Hepatocyte (in vitro differentiated cells): Measurements from ENCODE around the gene DOCK7. TPM values are rescaled to one million over a fixed set of nuclear protein-coding genes. Genes with fewer than 3 reads are reported as not detected.

ENCODE experiments used
- DNase-seq: peaks from one replicate; pipeline ENCODE4 v3.0.0-alpha.2; 2016; ENCODE audit warnings: low spot score
- H2AFZ ChIP-seq: fragments of 200-600 bp; sonication (generic); 2 replicates; pipeline ENCODE4 v1.6.0; 2016; ENCODE audit warnings: antibody characterized with exemption, mild to moderate bottlenecking
- H3K27ac ChIP-seq: fragments of 200-600 bp; sonication (generic); 2 replicates; pipeline ENCODE4 v1.5.1; 2016; ENCODE audit warnings: mild to moderate bottlenecking
- H3K27me3 ChIP-seq: fragments of 200-600 bp; sonication (generic); 2 replicates; pipeline ENCODE4 v1.6.1; 2016
- H3K36me3 ChIP-seq: fragments of 200-600 bp; sonication (generic); replicated peaks from 2 replicates; pipeline ENCODE4 v1.5.1; 2016; ENCODE audit warnings: low read depth; ENCODE audit not compliant: insufficient read depth
- H3K4me1 ChIP-seq: fragments of 200-600 bp; sonication (generic); 2 replicates; pipeline ENCODE4 v1.5.1; 2016; ENCODE audit warnings: mild to moderate bottlenecking, moderate library complexity; ENCODE audit not compliant: insufficient read depth
- H3K4me2 ChIP-seq: fragments of 200-600 bp; sonication (generic); 2 replicates; pipeline ENCODE4 v1.6.0; 2016
- H3K4me3 ChIP-seq: fragments of 200-600 bp; sonication (generic); 2 replicates; pipeline ENCODE4 v1.5.1; 2016; ENCODE audit warnings: mild to moderate bottlenecking
- H3K79me2 ChIP-seq: fragments of 200-600 bp; sonication (generic); 2 replicates; pipeline ENCODE4 v1.6.0; 2017; ENCODE audit warnings: mild to moderate bottlenecking
- H3K9me2 ChIP-seq: fragments of 200-600 bp; sonication (generic); replicated peaks from 2 replicates; pipeline ENCODE4 v1.6.0; 2017; ENCODE audit warnings: mild to moderate bottlenecking; ENCODE audit not compliant: insufficient read depth
- H3K9me3 ChIP-seq: fragments of 200-600 bp; sonication (generic); 2 replicates; pipeline ENCODE4 v1.5.1; 2016; ENCODE audit warnings: low read depth, mild to moderate bottlenecking
- H4K20me1 ChIP-seq: fragments of 200-600 bp; sonication (generic); 2 replicates; pipeline ENCODE4 v1.6.0; 2016; ENCODE audit warnings: mild to moderate bottlenecking; ENCODE audit not compliant: insufficient read depth, poor library complexity, severe bottlenecking
- CTCF ChIP-seq: fragments of 200-600 bp; sonication (generic); IDR thresholded peaks from 2 replicates; pipeline ENCODE4 v1.5.1; 2016; ENCODE audit warnings: antibody characterized with exemption, mild to moderate bottlenecking; ENCODE audit not compliant: poor library complexity
- EZH2 ChIP-seq: fragments of 200-600 bp; sonication (generic); IDR thresholded peaks from 2 replicates; pipeline ENCODE4 v1.6.1; 2016; ENCODE audit warnings: antibody characterized with exemption, mild to moderate bottlenecking, borderline replicate concordance
- EZH2phosphoT487 ChIP-seq: fragments of 200-600 bp; sonication (generic); IDR thresholded peaks from one replicate; pipeline ENCODE4 v1.6.1; 2018; ENCODE audit warnings: antibody characterized with exemption, mild to moderate bottlenecking, low read depth, moderate library complexity; ENCODE audit not compliant: unreplicated experiment, severe bottlenecking
- WGBS: methylation state at CpG from one replicate; pipeline ENCODE4 v1.1.6; 2016; ENCODE audit warnings: low lambda C conversion rate; ENCODE audit errors: missing lambda C conversion rate; 5-methylcytosine and 5-hydroxymethylcytosine counted together
- polyA plus RNA-seq: library from polyadenylated mRNA; unstranded; fragments of >200 nt; fragmentation: Nextera tagmentation; extraction: Ambion mirVana; gene quantifications from 2 replicates; pipeline ENCODE4 v1.2.1, GENCODE V29; 2016
- total RNA-seq: library from RNA; depleted of rRNA; stranded (reverse); fragments of >200 nt; gene quantifications from 2 replicates; pipeline ENCODE4 v1.2.3, GENCODE V29; 2014

The DOCK7 gene
- total and polyA plus RNA-seq, 2 experiments from 2014 or later: 22.4 to 53.4 TPM

DNA sequence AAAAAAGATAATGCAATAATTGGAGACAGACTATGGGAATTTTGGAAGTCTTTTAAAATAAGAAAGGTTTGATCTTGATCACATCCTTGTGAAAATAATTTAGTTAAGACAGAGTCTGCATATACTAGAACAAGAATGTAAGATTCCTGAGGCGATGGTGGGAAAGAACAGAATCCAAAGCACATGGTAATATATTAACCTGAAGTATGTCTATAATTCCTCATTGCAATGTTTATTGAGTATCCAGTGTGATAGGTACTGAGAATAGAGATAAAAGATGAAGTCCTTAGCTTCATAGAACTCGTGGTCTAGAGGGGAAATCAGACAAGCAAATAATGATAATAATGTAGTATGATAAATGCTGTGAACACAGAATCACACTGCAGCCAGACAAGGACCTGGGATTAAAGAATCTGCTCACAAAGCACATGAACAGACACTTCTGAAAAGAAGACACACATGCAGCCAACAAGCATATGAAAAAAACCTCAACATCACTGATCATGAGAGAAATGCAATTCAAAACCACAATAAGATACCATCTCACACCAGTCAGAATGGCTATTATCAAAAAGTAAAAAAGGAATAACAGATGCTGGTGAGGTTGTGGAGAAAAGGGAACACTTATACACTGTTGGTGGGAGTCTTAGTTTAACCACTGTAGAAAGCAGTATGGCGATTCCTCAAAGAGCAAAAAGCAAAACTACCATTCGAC lies 97.8 kb downstream of the DOCK7 start:
- H3K4me2 ChIP-seq: peak overlapping the region; percentile 58
- H2AFZ ChIP-seq: no peak overlapping the region
- H3K4me1 ChIP-seq: peaks cover 7% of the 10 kb centered on the region
- no peak for DNase-seq
- no peaks in the 10 kb centered on the region for H3K9me2 ChIP-seq
- no peaks in the 10 kb centered on the region for H3K36me3 ChIP-seq
- no peaks in the 10 kb centered on the region for H3K27me3 ChIP-seq
- H4K20me1 ChIP-seq: no peaks in the 10 kb centered on the region
- H3K9me3 ChIP-seq: no peaks in the 10 kb centered on the region
- H3K27ac ChIP-seq: peak overlapping the region; percentile 6
- H3K79me2 ChIP-seq: peaks cover 3% of the 10 kb centered on the region
- no peak overlapping the region for H3K4me3 ChIP-seq
- 73% methylated on average over 4 of the region's 4 CpGs for WGBS
- TF ChIP-seq CTCF (no peak), EZH2 (no peak), EZH2phosphoT487 (no peak)

GRCh38 chr1:62589321-62589720 lies 98.9 kb downstream of the DOCK7 start:
- Histone ChIP-seq H3K4me3 (no peak overlapping the region), H3K4me2 (no peak overlapping the region), H3K79me2 (peaks cover 3% of the 10 kb centered on the region), H3K4me1 (peaks cover 11% of the 10 kb centered on the region), H3K36me3 (no peaks in the 10 kb centered on the region), H3K9me2 (no peaks in the 10 kb centered on the region), H3K27ac (no peak overlapping the region), H2AFZ (no peak overlapping the region), H4K20me1 (no peaks in the 10 kb centered on the region), H3K27me3 (no peaks in the 10 kb centered on the region), H3K9me3 (no peaks in the 10 kb centered on the region)
- WGBS: 89% methylated on average over 3 of the region's 3 CpGs
- TF ChIP-seq EZH2 (no peak), CTCF (no peak), EZH2phosphoT487 (no peak)
- no peak for DNase-seq

DNA sequence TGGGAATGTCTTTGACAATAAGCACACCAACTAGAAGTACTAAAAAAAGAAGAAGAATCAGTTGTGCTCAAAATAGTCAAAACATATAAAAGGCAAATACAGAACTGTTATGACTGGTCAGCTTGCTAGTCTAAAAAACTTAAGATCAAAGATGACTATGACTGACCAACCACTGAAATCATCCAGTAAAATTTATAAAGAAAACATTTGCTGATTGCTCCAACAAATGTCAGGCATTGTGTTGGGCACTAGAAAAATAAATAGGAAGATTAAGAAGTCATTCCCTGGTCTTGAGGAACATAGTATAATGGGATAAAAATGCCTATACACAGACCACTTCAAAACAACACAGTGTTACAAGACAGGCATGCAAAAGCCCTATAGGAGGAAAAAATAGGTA lies 100.2 kb downstream of the DOCK7 start:
- no peak overlapping the region for H3K27ac ChIP-seq
- no peaks in the 10 kb centered on the region for H3K36me3 ChIP-seq

More for the DNA sequence above, 100.2 kb downstream of the DOCK7 start:
- Histone ChIP-seq H3K79me2 (peaks cover 3% of the 10 kb centered on the region), H2AFZ (no peak overlapping the region), H3K4me3 (no peak overlapping the region), H3K9me3 (no peaks in the 10 kb centered on the region), H3K27me3 (no peaks in the 10 kb centered on the region), H3K4me1 (peaks cover 4% of the 10 kb centered on the region), H3K9me2 (no peaks in the 10 kb centered on the region), H4K20me1 (no peaks in the 10 kb centered on the region), H3K4me2 (no peak overlapping the region)
- TF ChIP-seq CTCF (no peak), EZH2 (no peak), EZH2phosphoT487 (no peak)
- no peak for DNase-seq
